Measurements from ENCODE around the gene PSMA6.
"Not testable (repeated sequence)": the region's sequence is repeated elsewhere in the genome, so short reads cannot be mapped to it uniquely, and the experiment has no call there.

PSMA6 gene

GRCh38 chr14:35344107-35344807 lies 52.1 kb downstream of the PSMA6 start:
- no peak for DNase-seq (ENCODE audit: low read depth)

- DNase-seq (ENCODE audit: low read depth): no peak
Observed at GRCh38 chr14:35346738-35347322, 54.6 kb downstream of the PSMA6 start.

- DNase-seq (ENCODE audit: low read depth): no peak
Observed at GRCh38 chr14:35347323-35348043, 55.3 kb downstream of the PSMA6 start.

GRCh38 chr14:35348044-35348380 lies 55.8 kb downstream of the PSMA6 start:
- DNase-seq (ENCODE audit: low read depth): not testable (repeated sequence)

GRCh38 chr14:35349496-35350365 lies 57.5 kb downstream of the PSMA6 start:
- DNase-seq (ENCODE audit: low read depth): no peak

- DNase-seq (ENCODE audit: low read depth): no peak
Observed at GRCh38 chr14:35351497-35351896, 59.3 kb downstream of the PSMA6 start.

- no peak for DNase-seq (ENCODE audit: low read depth)
Observed at GRCh38 chr14:35351897-35352273, 59.7 kb downstream of the PSMA6 start.

GRCh38 chr14:35352274-35353233 lies 60.4 kb downstream of the PSMA6 start:
- DNase-seq (ENCODE audit: low read depth): no peak

- DNase-seq (ENCODE audit: low read depth): no peak
Observed at GRCh38 chr14:35353409-35354172, 61.4 kb downstream of the PSMA6 start.

GRCh38 chr14:35355235-35355634 lies 63.1 kb downstream of the PSMA6 start:
- DNase-seq (ENCODE audit: low read depth): not testable (repeated sequence)

- peak; percentile 47 for DNase-seq (ENCODE audit: low read depth)
Observed at GRCh38 chr14:35355981-35356841, 64.0 kb downstream of the PSMA6 start.

- DNase-seq (ENCODE audit: low read depth): not testable (repeated sequence)
Observed at GRCh38 chr14:35359655-35360054, 67.5 kb downstream of the PSMA6 start.

GRCh38 chr14:35361141-35361480 lies 68.9 kb downstream of the PSMA6 start:
- DNase-seq (ENCODE audit: low read depth): no peak

- no peak for DNase-seq (ENCODE audit: low read depth)
Observed at GRCh38 chr14:35362450-35362849, 70.3 kb downstream of the PSMA6 start.

- DNase-seq (ENCODE audit: low read depth): no peak
Observed at GRCh38 chr14:35362911-35363374, 70.8 kb downstream of the PSMA6 start.

GRCh38 chr14:35365130-35366055 lies 73.2 kb downstream of the PSMA6 start:
- peak; percentile 78 for DNase-seq (ENCODE audit: low read depth)

GRCh38 chr14:35366056-35366451 lies 73.9 kb downstream of the PSMA6 start:
- DNase-seq (ENCODE audit: low read depth): peak; percentile 51

- DNase-seq (ENCODE audit: low read depth): no peak
Observed at GRCh38 chr14:35366521-35366976, 74.4 kb downstream of the PSMA6 start.

Measured in activated T-cell treated with anti-CD3 and anti-CD28 coated beads for 48 hours (primary cell).